Embryonic facial prominence (tissue), 1 donor: ENCODE results near the gene ZYG11A.

Source experiments
- DNase-seq: peaks from one replicate; pipeline ENCODE4 v3.0.0-alpha.2; 2016; ENCODE audit errors: extremely low spot score

The ZYG11A gene

GRCh38 chr1:52877554-52877953, 35.0 kb downstream of the ZYG11A start:
- no peak for DNase-seq

GRCh38 chr1:52880206-52880605, 37.6 kb downstream of the ZYG11A start:
- no peak for DNase-seq

GRCh38 chr1:52887483-52887882, 44.9 kb downstream of the ZYG11A start:
- DNase-seq, result no peak

GRCh38 chr1:52892424-52893215, 50.1 kb downstream of the ZYG11A start:
- no peak for DNase-seq

GRCh38 chr1:52899445-52899894, 56.9 kb downstream of the ZYG11A start:
- no peak for DNase-seq

- DNase-seq, result no peak
Observed at GRCh38 chr1:52900402-52900801, 57.8 kb downstream of the ZYG11A start.

- DNase-seq, result no peak
Observed at GRCh38 chr1:52901384-52901783, 58.8 kb downstream of the ZYG11A start.

- DNase-seq, result no peak
Observed at GRCh38 chr1:52904208-52904926, 61.8 kb downstream of the ZYG11A start.

- DNase-seq, result no peak
Observed at GRCh38 chr1:52904927-52905698, 62.6 kb downstream of the ZYG11A start.

- DNase-seq, result no peak
Observed at GRCh38 chr1:52906135-52906603, 63.6 kb downstream of the ZYG11A start.

GRCh38 chr1:52907068-52907811, 64.7 kb downstream of the ZYG11A start:
- DNase-seq, result no peak

GRCh38 chr1:52907812-52908153, 65.2 kb downstream of the ZYG11A start:
- DNase-seq, result no peak

GRCh38 chr1:52911541-52911940, 69.0 kb downstream of the ZYG11A start:
- no peak for DNase-seq

GRCh38 chr1:52913014-52913413, 70.5 kb downstream of the ZYG11A start:
- no peak for DNase-seq

GRCh38 chr1:52913537-52913936, 71.0 kb downstream of the ZYG11A start:
- DNase-seq, result no peak

GRCh38 chr1:52914463-52914862, 71.9 kb downstream of the ZYG11A start:
- no peak for DNase-seq

- DNase-seq, result no peak
Observed at GRCh38 chr1:52915211-52915854, 72.8 kb downstream of the ZYG11A start.

GRCh38 chr1:52915855-52916220, 73.3 kb downstream of the ZYG11A start:
- no peak for DNase-seq

GRCh38 chr1:52916241-52916975, 73.8 kb downstream of the ZYG11A start:
- no peak for DNase-seq

- DNase-seq, result no peak
Observed at GRCh38 chr1:52917156-52917555, 74.6 kb downstream of the ZYG11A start.
